ENCODE data around the gene CXorf49. TPM values are rescaled to one million over a fixed set of nuclear protein-coding genes. Genes with fewer than 3 reads are reported as not detected.
"Not testable (repeated sequence)": the region's sequence is repeated elsewhere in the genome, so short reads cannot be mapped to it uniquely, and the experiment has no call there.

Gene CXorf49
- total RNA-seq, result not detected in 2 replicates

GRCh38 chrX:71718185-71718584 lies at the start of gene CXorf49:
Gene CXorf49, minus strand, starts transcription at chrX:71718285. Its CDS starts 134 bp downstream, at chrX:71718151.
- not testable (repeated sequence) for DNase-seq (ENCODE audit: low read depth, low spot score)

- DNase-seq (ENCODE audit: low read depth, low spot score), result not testable (repeated sequence)
Measured at GRCh38 chrX:71767134-71767533, 49.0 kb upstream of the CXorf49 start.

- not testable (repeated sequence) for DNase-seq (ENCODE audit: low read depth, low spot score)
Measured at GRCh38 chrX:71765613-71766012, 47.5 kb upstream of the CXorf49 start.

- DNase-seq (ENCODE audit: low read depth, low spot score), result not testable (repeated sequence)
Measured at GRCh38 chrX:71764832-71765231, 46.7 kb upstream of the CXorf49 start.

- DNase-seq (ENCODE audit: low read depth, low spot score), result not testable (repeated sequence)
Measured at GRCh38 chrX:71763049-71763448, 45.0 kb upstream of the CXorf49 start, which contains the start of gene CXorf49B. Gene CXorf49B, plus strand, starts transcription at chrX:71763349. Its CDS starts 75 bp downstream, at chrX:71763424.

- not testable (repeated sequence) for DNase-seq (ENCODE audit: low read depth, low spot score)
Measured at GRCh38 chrX:71760688-71761281, 42.7 kb upstream of the CXorf49 start.

- DNase-seq (ENCODE audit: low read depth, low spot score), result not testable (repeated sequence)
Measured at GRCh38 chrX:71720289-71720886, 2.3 kb upstream of the CXorf49 start.

- not testable (repeated sequence) for DNase-seq (ENCODE audit: low read depth, low spot score)
Measured at GRCh38 chrX:71719195-71719594, 1.1 kb upstream of the CXorf49 start.

GRCh38 chrX:71716323-71716722 lies 1.8 kb downstream of the CXorf49 start:
- DNase-seq (ENCODE audit: low read depth, low spot score), result not testable (repeated sequence)

- not testable (repeated sequence) for DNase-seq (ENCODE audit: low read depth, low spot score)
Measured at GRCh38 chrX:71715551-71715950, 2.5 kb downstream of the CXorf49 start.

- DNase-seq (ENCODE audit: low read depth, low spot score), result not testable (repeated sequence)
Measured at GRCh38 chrX:71714064-71714463, 4.0 kb downstream of the CXorf49 start.

GRCh38 chrX:71702853-71703252 lies 15.2 kb downstream of the CXorf49 start:
- not testable (repeated sequence) for DNase-seq (ENCODE audit: low read depth, low spot score)

GRCh38 chrX:71699023-71699344 lies 19.1 kb downstream of the CXorf49 start:
- not testable (repeated sequence) for DNase-seq (ENCODE audit: low read depth, low spot score)

- not testable (repeated sequence) for DNase-seq (ENCODE audit: low read depth, low spot score)
Measured at GRCh38 chrX:71698299-71699022, 19.6 kb downstream of the CXorf49 start.

- DNase-seq (ENCODE audit: low read depth, low spot score), result not testable (repeated sequence)
Measured at GRCh38 chrX:71697466-71698298, 20.4 kb downstream of the CXorf49 start.

- not testable (repeated sequence) for DNase-seq (ENCODE audit: low read depth, low spot score)
Measured at GRCh38 chrX:71696641-71697465, 21.2 kb downstream of the CXorf49 start.

GRCh38 chrX:71679575-71680207 lies 38.4 kb downstream of the CXorf49 start:
- DNase-seq (ENCODE audit: low read depth, low spot score), result no peak

- not testable (repeated sequence) for DNase-seq (ENCODE audit: low read depth, low spot score)
Measured at GRCh38 chrX:71677195-71677594, 40.9 kb downstream of the CXorf49 start.

- not testable (repeated sequence) for DNase-seq (ENCODE audit: low read depth, low spot score)
Measured at GRCh38 chrX:71676068-71676795, 41.9 kb downstream of the CXorf49 start.
